Ishikawa (cell line): ENCODE results near the gene BACH2.

ENCODE experiments used
- CEBPB ChIP-seq: IDR thresholded peaks from 2 replicates; pipeline ENCODE4 v1.6.1; 2012
- EGR1 ChIP-seq: IDR thresholded peaks from 2 replicates; pipeline ENCODE4 v1.6.1; 2012
- EP300 ChIP-seq: IDR thresholded peaks from 2 replicates; pipeline ENCODE4 v1.6.1; 2012; ENCODE audit warnings: borderline replicate concordance
- FOXM1 ChIP-seq: IDR thresholded peaks from 2 replicates; pipeline ENCODE4 v1.6.1; 2012; ENCODE audit warnings: low read depth, borderline replicate concordance
- MAX ChIP-seq: IDR thresholded peaks from 2 replicates; pipeline ENCODE4 v1.6.1; 2012
- NFIC ChIP-seq: IDR thresholded peaks from 2 replicates; pipeline ENCODE4 v1.6.1; 2012
- RAD21 ChIP-seq: IDR thresholded peaks from 2 replicates; pipeline ENCODE4 v1.6.1; 2012; ENCODE audit warnings: low read depth
- REST ChIP-seq: IDR thresholded peaks from 2 replicates; pipeline ENCODE4 v1.6.1; 2012; ENCODE audit warnings: low read depth, mild to moderate bottlenecking
- TAF1 ChIP-seq: IDR thresholded peaks from 2 replicates; pipeline ENCODE4 v1.6.1; 2012; ENCODE audit warnings: low read depth, mild to moderate bottlenecking
- TEAD4 ChIP-seq: IDR thresholded peaks from 2 replicates; pipeline ENCODE4 v1.6.1; 2012
- USF1 ChIP-seq: IDR thresholded peaks from 2 replicates; pipeline ENCODE4 v1.6.1; 2012
- YY1 ChIP-seq: IDR thresholded peaks from 2 replicates; pipeline ENCODE4 v1.6.1; 2012; ENCODE audit warnings: low read depth

- TF ChIP-seq EP300 = no peak
- TF ChIP-seq CEBPB = no peak
- no peak for TF ChIP-seq MAX
- no peak for TF ChIP-seq TAF1
- TF ChIP-seq RAD21 = no peak
- TF ChIP-seq YY1 = no peak
- no peak for TF ChIP-seq FOXM1
- no peak for TF ChIP-seq NFIC
- TF ChIP-seq EGR1 = no peak
- no peak for TF ChIP-seq TEAD4
- no peak for TF ChIP-seq USF1
- no peak for TF ChIP-seq REST
These were observed 102.2 kb downstream of the BACH2 start for GRCh38 chr6:90194371-90194841.
